Stimulated activated CD8-positive, alpha-beta memory T cell treated with anti-CD3 and anti-CD28 coated beads, Interleukin-12 subunit alpha, Interleukin-12 subunit beta, amount 100 ng/mL, for 1 hour (primary cell): Measurements from ENCODE around the gene FAM210A.

Experiments used
- DNase-seq: peaks from one replicate; pipeline ENCODE4 v3.0.0-alpha.2; 2020; ENCODE audit warnings: low read depth

Gene FAM210A

DNA sequence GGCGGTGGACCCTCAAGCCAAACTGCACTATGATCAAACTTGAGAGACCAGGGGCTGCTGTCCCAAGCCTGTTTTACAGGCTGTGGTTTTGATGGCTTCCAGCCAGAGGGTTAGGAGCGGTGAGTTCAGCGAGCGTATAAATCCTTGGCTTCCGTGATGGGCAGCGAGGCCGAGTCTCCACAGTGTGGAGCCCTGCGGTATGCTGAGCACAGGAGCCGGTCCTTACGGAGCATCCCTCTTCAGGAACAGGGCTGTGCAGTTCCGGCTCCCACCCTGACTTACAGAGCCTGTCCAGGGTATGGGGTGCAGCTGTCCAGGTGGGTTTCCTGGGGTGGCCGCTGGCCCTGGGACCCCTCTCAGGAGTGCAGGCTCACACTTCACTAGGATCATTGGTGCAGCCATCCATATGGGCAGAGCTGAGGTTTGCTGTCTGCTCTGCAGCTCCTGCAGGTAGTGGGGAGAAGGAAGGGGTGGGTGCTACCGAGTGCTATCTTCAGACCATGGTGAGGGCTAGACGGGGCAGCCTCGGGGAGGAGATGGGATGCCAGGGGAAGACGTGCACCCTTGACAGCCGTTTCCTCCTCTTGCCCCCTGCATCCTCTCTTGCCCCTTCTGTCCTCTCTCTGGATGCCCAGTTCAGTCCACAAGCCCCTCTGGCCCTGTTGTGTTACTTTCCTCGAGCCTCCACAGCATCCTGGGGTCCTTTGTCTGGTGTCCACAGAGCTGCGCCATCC lies 104.3 kb downstream of the FAM210A start:
- DNase-seq, result no peak

DNA sequence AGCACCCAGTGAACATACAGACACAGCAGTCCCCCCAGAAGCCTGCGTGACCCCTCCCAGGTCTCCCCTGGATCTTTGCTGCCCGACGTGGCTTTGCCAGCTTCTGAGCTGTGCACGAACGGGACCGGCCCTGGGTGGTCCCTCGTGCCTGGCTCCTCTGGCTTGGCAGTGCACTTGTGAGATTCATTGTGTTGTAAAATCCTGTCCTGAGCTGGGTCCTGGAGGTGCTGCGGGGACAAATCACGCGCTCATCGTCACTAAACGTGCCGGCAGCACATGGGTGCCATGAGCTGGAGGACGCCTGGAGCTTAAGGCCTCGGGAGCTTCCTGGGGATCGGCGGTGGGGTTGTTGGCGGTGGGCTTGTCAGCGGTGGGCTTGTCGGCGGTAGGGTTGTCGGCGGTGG lies 104.9 kb downstream of the FAM210A start:
- no peak for DNase-seq

DNA sequence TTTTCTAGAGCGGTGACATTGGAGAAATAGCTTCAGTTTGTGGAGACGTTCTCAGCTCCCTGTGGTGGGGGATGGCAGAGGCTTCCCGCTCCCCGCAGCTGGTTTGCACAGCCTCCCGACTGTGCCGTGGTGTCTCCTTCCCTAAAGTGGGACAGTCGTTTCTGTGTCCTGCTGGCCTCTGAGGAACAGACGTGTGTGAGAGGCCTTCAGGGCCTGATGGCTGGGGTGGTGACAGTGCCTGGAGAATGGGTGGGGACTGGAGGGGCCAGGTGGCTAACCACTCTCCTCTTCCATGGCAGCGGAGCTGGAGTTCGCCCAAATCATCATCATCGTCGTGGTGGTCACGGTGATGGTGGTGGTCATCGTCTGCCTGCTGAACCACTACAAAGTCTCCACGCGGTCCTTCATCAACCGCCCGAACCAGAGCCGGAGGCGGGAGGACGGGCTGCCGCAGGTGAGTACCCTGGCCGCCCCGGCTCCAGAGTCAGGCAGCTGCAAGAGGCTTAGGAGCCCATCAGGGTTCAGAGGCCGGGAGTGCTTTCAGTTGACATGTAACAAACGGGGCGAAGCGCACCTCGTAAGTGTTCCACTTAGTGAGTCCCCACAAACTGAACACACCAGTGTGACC lies 105.4 kb downstream of the FAM210A start:
- no peak for DNase-seq

DNA sequence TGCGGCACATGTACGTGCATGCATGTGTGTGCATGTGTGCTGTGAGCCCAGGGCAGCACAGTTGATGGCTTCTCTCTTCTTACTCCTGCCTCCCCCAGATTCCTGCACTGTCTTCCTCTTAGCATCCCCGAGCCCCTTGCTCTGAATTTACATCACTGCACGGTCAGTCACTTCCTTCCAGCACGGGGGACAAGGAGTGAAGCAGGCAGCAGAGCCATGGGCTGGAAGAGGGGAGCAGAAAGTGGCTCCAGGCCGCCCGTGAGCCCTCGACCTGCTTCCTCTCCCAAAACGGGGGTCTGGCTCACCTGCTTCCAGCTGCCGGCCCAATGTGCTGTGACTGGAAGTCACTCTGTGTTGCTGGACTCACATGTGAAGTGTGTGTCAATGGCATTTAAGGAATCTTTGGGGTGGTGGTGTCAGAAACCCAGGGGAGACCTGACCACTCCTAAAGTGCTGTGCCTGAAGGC lies 106.1 kb downstream of the FAM210A start:
- DNase-seq, result no peak

DNA sequence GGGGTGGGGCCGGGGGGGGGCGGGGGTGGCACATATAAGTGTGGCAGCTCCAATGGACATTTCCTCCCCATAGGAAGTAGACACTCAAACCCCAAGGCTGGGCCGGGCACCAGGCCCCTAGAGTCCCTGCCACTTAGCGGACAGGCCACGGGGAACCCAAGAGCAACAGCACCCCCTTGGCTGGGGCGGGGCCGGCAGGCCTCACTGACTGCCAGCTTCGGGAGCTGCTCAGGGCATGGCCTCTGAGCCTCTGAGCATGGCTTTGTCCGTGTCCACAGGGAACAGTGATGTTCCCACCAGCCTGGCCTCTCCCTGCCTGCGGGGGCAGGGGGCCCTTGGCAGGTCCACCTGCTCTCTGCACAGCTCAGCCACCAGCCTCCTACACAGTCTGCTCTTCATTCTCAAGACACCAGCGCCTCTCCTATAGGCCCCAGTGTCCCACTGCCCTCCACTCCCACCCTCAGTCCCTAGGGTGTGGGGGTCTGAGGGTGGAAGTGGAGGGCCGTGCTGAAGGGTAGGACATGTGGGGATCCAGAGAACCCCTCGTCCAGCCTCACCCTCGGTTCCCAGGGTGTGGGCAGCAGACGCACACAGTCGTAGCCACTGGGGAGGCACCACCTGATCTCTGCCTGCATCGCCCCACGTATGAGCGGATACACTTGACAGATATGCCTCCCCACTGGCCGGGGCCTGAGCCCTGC lies 106.7 kb downstream of the FAM210A start:
- DNase-seq, result no peak

DNA sequence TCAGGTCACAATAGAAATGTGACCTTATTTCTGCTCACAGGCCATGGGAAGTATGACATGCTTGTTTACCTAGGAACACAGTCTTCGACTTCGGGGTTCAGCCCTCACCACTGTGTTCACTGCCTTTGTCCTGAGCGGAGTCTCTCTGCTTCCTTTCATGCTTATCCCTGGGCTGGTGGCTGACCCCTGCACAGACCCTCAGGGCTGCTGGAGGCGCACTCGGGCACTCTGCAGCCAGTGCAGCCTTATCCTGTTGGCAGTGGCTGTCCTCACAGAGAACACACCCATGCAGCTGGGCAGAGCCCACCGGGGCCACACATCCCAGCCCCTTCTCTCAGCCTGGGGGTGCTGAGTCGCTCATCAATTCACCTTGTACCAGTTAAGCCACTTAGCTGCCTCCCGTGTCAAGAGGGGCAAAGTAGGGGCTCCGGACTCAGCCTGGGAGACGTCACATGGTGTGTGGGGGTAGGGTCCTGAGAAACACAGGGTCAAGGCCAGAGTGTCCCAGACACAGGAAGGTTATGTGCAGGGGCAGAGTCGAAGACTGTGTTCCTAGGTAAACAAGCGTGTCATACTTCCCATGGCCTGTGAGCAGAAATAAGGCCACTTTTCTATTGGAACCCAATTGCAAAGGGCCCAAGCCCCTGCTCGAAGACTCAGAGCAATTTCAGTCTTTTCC lies 107.5 kb downstream of the FAM210A start:
- DNase-seq, result no peak

DNA sequence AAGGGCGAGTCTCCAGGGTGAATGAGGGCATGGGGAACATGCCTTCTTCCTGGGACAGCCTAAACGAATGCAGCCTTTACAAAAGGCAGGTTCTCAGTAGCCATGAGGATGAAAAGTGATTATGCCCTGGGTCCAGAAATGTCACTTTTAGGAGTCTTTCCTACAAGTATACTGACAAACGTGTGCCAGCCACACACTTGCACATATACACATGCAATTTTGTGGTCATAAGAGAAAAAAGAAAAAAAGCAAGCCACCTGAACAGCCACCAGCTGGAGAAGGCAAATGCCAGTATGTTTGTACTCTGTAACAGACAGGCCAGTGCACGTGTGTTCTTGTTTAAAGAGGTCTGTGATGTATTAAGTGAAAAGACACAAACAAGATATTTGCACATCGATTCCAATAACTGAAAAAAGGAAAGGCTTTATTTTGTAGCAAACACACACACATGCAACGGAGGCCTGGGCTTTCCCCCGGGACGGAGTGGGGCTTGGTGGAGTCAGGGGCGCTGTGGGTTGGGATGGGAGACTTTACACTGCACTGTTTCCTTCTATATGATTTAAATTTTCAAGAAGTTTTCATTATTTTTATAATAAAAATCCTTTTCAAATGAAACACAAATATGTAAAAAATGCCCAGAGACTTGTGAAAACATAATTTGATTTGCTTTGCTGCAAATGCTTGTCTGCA lies 108.4 kb downstream of the FAM210A start:
- no peak for DNase-seq

DNA sequence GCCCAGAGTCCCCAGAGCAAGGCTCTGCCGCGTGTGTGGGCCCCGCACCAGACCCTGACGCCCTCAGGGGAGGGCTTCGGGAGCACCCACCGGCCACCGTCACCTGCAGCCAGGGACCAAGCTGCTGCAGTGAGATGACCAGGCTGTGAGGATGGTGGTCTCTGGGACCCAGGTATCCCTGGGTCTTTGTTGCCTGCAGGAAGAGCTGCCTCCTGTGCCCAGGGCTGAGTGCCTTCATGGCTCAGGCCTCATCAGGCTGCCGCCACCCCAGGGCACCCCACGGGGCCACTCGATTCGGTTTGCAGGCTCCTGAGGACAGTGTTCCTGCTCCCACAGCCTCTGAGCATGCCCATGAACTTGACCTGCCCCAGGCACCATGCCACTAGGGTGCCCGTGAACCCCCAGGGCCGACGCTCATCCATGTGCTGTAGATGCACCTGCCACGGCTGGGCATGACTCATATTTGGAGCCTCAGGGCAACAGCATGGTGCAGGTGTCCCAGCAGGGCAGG lies 109.8 kb downstream of the FAM210A start:
- no peak for DNase-seq

DNA sequence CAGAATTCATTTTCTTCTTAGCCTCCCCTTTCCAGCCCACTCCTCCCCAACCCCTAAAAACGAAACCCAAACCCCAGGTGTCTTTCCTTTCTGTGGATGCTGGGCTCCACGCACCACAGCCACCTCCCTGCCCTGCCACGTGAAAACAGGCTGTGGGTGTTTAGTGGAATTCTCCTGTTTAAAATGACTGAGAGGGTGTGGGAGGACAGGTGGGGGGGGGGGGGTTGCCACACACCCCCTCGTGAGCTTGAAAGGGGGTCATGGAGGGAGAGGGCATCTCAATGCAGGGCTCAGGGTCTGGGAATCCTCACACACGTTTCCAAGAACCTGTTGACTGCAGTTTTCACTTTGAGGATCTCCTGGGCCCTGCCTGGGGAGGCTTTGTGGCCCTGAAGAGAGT lies 110.3 kb downstream of the FAM210A start:
- no peak for DNase-seq

DNA sequence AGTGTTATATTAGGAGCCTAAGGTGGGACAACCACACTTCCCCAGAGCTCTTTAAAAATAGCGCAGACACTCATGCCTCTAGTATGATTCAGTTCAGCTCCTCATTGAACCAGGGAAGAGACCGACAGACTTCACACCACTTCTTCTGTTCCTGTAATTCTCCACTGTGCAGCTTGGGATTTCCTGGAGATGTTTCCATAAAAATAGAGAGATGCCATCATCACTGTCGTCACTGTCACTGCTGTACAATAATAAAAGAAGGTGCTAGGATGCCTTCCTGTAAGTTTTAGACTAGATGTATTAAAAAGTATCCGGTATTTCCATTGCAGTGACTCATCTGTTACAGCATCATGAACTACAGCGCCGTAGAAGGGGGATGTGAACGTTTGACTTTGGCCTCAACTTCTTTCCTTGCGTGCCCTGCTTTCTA lies 110.9 kb downstream of the FAM210A start:
- DNase-seq, result no peak

DNA sequence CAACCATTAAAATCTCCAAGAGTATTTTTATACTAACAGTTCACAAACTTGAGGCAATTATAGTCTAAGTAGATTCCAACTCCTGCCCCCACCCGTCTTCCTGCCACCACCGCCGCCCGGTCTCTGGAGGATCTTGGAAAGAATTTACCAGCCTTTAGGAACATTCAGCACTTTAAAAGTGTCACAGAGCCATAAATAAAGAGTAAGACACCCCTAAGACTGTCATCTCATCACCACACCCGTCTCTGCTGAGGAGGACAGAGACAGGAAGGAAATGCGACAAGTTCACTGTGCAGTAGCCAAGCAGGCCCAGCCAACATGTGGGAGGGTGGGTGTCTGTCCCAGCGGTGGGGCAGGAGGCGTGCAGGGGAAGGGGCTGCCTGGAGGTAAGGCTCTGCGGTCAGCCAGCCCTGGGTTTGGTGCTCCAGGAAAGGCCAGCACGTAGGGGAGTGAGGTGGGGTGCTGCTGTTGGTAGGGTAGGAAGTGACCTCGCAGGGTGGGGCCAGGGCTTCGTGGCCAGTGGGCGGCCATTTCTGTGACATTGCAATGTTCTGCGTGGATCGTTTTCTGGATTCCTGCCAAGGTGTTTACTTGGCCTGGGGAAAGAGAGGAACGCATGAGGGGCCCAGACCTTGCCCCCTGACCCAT lies 111.6 kb downstream of the FAM210A start:
- DNase-seq, result no peak

DNA sequence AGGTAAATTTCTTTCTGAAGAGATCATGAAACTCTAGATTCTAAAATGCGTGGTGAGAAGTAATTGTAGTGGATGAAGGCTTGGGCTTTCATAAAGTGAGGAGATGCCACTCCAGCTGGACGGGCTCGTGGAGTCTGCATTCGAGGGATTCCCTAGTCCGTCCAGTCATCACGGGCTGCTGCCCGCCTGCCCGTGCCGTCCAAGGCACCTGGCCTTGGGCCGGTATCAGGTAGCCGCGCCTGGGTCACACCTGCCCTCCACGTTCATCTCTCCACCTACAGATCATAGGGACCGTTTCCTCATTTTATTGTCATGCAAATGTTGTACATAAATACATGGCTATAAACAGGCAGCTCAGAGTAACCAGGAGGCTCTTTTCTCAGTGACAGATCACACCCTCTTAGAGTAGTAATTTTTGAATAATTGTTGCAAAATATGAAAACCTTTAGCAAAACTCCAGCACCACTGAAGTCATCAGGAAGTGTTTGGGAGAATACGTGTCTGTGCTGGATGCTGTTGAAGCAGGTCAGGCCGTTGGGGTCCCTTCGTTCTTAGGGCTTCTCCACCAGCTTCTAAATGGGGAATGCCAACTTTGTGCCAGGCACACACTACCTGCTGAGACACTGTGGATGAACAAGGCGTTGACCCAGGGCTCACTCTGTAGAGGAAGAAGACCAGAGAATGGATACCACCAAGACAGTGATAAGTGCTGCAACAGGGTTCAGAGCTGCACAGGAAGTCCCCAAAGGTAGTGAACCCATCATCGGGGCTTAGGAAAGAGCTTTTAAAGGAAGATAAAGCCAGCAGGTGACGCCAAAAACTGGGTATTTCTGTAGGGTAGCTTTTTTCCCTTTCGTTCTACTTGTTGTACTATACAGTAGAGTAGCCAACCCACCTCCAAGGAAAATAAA lies 112.5 kb downstream of the FAM210A start:
- no peak for DNase-seq
